GM19025 (cell line): ENCODE measurements around the gene SLC22A1.
"Not testable (repeated sequence)": the region's sequence is repeated elsewhere in the genome, so short reads cannot be mapped to it uniquely, and the experiment has no call there.

Experiments used
- ATAC-seq: cut with Tn5 transposase; IDR thresholded peaks from one replicate; pipeline ENCODE4 v1.9.1; 2021; ENCODE audit warnings: mild to moderate bottlenecking, low read depth, moderate library complexity; ENCODE audit not compliant: unreplicated experiment

SLC22A1 gene

DNA sequence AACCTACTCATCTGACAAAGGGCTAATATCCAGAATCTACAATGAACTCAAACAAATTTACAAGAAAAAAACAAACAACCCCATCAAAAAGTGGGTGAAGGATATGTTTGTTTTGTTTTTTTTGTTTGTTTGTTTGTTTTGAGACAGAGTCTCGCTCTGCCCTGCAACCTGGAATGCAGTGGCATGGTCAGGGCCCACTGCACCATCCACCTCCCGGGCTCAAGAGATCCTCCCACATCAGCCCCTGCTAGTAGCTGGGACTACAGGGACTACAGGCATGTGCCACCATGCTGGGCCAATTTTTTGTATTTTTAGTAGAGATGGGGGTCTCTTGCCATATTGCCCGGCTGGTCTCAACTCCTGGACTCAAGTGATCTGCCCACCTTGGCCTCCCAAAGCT lies 44.3 kb downstream of the SLC22A1 start:
- not testable (repeated sequence) for ATAC-seq

DNA sequence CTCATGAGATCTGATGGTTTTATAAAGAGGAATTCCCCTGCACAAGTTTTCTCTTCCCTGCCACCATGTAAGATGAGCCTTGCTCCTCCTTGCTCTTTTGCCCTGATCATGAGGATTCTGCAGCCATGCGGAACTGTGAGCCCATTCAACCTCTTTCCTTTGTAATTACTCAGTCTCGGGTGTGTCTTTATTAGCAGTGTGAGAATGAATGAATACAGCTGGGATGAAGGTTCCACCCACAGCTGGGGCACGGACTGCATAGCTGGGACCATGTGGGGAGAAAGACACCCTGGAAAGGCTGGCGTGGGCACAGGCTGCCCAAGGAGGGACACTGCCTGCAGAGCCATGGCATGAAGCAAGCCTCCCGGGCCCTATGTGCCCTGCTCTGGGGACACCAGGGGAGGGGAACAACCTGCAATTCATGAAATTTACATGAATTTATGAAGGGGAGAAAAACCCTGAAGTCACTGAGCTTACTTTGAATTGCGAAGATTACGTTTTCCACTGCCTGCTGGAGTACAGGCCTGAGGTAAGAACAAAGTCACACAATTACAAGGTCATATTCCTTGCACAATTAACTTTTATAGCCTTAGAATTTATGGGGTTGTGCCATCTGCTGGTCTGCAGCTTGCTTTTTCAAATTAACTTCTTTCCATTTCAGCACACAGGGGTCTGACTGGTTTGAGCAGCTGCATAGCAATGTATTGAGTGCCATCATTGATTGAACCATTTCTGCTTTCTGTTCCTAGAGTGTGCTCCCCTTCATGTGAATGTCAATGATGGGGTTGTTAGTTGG lies 46.2 kb downstream of the SLC22A1 start:
- no peak for ATAC-seq

- no peak for ATAC-seq
Observed at GRCh38 chr6:160170018-160170680, 48.5 kb downstream of the SLC22A1 start.

DNA sequence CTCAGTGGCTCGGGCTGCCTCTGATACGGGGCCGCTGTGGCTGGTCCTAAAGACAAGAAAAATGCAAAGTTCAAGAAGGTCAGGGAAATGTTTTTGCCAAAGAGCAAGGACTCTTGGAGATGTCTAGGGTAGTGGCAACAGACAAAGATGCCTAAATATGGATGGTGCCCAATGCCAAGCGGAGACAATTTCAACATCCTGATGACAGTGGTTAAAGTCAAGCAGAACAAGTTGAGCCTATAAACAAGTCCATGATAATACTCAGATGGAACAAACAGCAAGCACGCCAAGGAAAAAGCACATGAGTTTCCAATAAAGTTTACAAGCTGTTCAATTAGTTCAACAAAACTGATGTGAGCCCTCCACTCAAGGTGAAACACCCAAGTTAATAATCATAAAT lies 51.1 kb downstream of the SLC22A1 start:
- no peak for ATAC-seq

DNA sequence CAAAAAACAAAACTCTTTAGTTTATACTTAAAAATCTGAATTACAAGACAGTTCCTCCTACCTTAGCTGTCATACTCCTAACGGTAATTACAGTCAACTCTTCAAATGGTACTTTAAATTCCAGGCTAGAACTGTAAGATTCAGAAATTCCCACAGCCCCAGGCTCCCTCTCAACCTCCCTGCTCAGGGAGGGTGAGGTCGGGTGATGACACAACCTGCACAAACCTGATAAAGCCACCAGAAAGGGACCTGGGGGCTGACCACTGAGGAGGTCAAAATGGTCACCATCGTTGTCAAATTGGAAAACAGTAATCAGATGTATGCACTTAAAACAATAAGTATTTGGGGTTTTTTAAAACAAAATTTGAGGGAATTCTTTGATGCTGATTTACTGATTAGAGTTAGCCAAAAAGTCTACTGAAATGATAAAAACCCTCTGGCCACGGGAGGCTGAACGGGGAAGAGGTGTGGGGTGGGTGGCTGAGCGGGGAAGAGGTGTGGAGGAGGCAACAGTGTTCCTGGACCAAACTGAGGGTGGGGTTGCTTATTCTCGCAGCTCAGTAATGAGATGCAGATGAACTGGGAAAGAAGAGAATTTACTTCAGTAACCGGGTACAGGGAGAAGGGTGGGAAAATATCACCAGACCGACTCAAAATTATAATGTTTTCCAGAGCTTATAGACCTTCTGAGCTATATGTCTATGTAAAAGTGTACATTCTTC lies 52.4 kb downstream of the SLC22A1 start:
- no peak for ATAC-seq

- no peak for ATAC-seq
Observed at GRCh38 chr6:160174681-160175080, 53.1 kb downstream of the SLC22A1 start.

GRCh38 chr6:160177220-160177619 lies 55.6 kb downstream of the SLC22A1 start:
- ATAC-seq, result no peak

- ATAC-seq, result no peak
Observed at GRCh38 chr6:160178271-160178670, 56.7 kb downstream of the SLC22A1 start.

- ATAC-seq, result no peak
Observed at GRCh38 chr6:160180706-160181105, 59.1 kb downstream of the SLC22A1 start.

DNA sequence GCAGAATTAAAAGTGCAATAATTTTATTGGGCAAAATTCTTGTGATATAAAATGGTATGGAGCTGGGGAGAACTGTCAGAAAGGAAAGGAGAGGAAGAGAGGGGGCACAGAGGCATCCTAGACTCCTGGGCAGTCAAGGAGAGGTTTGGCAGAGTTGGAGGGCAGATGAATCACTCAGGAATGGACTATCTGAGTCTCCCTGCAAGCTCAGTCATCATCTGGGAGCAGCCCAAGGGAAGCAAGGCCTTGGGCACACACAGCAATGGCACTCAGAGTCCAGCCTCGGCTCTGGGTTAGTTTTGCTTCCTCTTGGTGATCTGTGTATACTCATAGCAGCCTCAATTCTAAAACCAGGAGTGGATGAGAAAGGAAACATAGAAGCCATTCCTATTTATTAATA lies 67.2 kb downstream of the SLC22A1 start:
- no peak for ATAC-seq

DNA sequence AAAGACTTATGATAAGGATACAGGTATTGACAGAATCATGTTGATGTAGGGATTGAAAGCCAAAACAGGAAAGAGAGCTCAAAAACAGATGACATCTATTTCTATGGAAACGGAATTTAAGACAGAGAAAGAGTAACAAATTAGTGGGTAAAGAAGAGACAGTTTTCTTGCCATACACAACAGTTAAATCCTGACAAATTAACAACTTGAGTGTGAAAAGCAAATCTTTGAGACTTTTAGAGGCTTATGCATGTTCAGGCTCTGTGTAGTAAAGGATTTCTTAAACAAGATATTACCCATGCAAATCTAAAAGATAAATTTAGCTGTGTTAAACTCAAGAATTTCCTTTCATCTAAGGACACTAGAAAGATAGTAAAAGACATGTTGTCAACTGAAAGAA lies 68.5 kb downstream of the SLC22A1 start:
- no peak for ATAC-seq

DNA sequence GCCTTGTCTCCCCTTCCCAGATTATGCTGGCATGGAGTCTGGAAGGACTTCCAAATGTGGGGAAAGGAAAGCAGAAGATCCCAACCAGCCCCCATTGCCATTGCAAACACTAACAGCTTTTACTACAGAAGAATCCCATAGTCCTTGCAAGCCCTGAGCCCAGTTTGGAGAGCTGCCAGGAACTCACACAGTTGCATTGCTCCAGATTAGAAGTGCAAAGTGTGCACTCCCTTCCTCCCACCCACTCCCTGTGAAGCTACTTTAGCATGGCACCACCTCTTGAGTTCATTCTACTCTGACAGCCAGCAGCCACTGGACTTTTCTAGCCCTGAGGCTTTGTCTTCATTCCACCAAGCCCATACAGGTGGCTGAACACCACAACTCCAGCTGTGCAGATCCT lies 69.4 kb downstream of the SLC22A1 start:
- ATAC-seq, result no peak

DNA sequence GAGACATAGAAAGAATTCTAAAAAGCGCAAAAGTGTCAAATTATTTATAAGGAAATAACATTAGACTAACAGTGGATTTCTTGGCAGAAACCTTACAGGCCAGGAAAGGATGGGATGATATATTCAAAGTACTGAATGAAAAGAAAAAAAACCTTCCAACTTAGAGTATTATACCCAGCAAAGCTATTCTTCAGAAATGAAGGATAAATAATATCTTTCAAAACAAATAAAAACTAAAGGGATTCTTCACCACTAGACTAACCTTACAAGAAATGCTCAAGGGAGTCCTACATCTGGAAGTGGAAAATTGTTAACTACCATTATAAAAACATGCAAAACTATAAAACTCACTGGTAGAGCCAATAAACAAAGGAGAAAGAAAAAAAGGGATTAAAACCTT lies 71.2 kb downstream of the SLC22A1 start:
- ATAC-seq, result no peak

- ATAC-seq, result no peak
Observed at GRCh38 chr6:160194808-160195207, 73.2 kb downstream of the SLC22A1 start.

DNA sequence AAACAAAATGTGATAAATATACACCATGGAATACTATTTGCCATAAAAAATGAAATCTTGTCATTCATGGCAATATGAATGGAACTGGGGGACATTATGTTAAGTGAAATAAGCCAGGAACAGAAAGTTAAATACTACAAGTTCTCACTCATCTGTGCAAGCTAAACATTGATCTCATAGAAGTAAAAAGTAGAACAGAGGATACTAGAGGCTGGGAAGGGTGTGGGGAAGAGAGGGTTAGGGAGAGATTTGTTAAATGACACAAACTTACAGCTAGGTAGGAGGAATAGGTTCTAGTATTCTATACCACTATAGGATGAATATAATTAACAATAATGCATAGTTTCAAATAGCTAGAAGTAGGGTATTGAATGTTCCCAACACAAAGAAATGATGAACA lies 76.0 kb downstream of the SLC22A1 start:
- no peak for ATAC-seq

GRCh38 chr6:160198606-160199211 lies 77.1 kb downstream of the SLC22A1 start:
- ATAC-seq, result peak; percentile 76

DNA sequence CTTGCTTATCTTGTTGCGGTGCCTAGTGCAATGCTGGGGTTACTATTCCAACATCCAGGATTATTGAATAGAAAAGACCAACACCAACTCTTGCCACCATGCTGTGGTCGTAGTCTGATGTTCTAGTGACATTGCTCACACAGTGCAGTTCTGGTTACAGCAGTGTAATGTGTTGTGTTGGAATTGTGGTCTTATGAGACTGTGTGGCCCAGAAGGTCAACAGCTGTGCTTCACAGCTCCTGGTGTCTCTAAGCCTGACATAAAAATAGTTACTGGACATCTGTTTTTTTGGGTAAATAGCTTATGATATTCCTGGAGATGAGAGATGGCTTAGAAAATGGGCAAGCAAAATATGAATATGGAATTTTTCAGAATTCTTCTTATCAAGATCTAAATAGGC lies 79.4 kb downstream of the SLC22A1 start:
- no peak for ATAC-seq

DNA sequence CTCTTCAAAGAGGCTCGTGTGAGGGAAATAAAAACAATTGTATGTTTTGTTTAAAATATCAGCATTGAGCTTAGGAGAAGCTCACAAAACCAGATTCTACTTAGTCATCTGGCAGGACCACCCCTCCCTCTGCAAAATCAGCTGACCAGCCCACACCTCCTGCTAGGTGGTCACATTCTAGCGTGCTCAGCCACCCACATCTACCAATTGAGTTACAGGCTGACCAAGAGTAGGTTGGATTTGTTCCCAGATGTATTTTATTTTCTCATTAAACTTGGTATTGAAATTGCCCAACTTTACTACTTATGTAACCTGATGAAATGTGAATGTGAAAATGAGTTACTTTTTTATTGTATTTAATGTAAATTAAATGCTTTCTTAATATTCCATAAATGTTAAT lies 80.8 kb downstream of the SLC22A1 start:
- ATAC-seq, result no peak

- no peak for ATAC-seq
Observed at GRCh38 chr6:160203076-160203475, 81.5 kb downstream of the SLC22A1 start.

- no peak for ATAC-seq
Observed at GRCh38 chr6:160203522-160203921, 81.9 kb downstream of the SLC22A1 start.

- ATAC-seq, result no peak
Observed at GRCh38 chr6:160203953-160204352, 82.3 kb downstream of the SLC22A1 start.
